K562 (cell line): ENCODE data around the gene JUND.

ENCODE experiments used
- CBX2 ChIP-seq: fragments of 200-600 bp; sonication (generic); IDR thresholded peaks from one replicate; pipeline ENCODE4 v1.6.1; 2012; ENCODE audit warnings: mild to moderate bottlenecking, low read length, inconsistent platforms; ENCODE audit not compliant: insufficient read depth, poor library complexity, severe bottlenecking
- CTCF ChIP-seq, 3 experiments: IDR thresholded peaks in 2 of 3; conservative IDR thresholded peaks in 1 of 3; 2 replicates each; pipeline ENCODE4 v1.5.1; 2011 to 2012; ENCODE audit warnings: low read length in 3 of 3, mild to moderate bottlenecking in 3 of 3, control low read depth in 2 of 3, improper control_type of control experiment in 1 of 3, inconsistent platforms in 1 of 3, low read depth in 1 of 3, mixed read lengths in 1 of 3, moderate library complexity in 1 of 3; ENCODE audit not compliant: insufficient read depth in 2 of 3
- EP300 ChIP-seq: IDR thresholded peaks from 2 replicates; pipeline ENCODE4 v1.6.1; 2012; ENCODE audit warnings: low read length, improper control_type of control experiment
- ERF ChIP-seq: fragments of 450-650 bp; formaldehyde crosslinking; IDR thresholded peaks from 2 replicates; pipeline ENCODE4 v1.4.0; 2020; ENCODE audit warnings: mild to moderate bottlenecking, mixed read lengths
- FOS ChIP-seq: IDR thresholded peaks from 3 replicates; pipeline ENCODE4 v1.6.1; 2011; ENCODE audit not compliant: insufficient read length; ENCODE audit errors: extremely low read depth
- MAFK ChIP-seq: IDR thresholded peaks from 2 replicates; pipeline ENCODE4 v1.6.1; 2011; ENCODE audit warnings: low read length, improper control_type of control experiment
- POLR2AphosphoS2 ChIP-seq: IDR thresholded peaks from 2 replicates; pipeline ENCODE4 v1.6.1; 2012; ENCODE audit warnings: low read length, improper control_type of control experiment
- POLR3A ChIP-seq: IDR thresholded peaks from 2 replicates; pipeline ENCODE4 v1.6.1; 2011; ENCODE audit warnings: borderline replicate concordance, mild to moderate bottlenecking, moderate library complexity; ENCODE audit not compliant: insufficient read length, insufficient read depth; ENCODE audit errors: extremely low read depth
- RBM25 ChIP-seq: fragments of 200-400 bp; formaldehyde crosslinking; IDR thresholded peaks from 2 replicates; pipeline ENCODE4 v1.6.1; 2018; ENCODE audit warnings: low read length, low read depth, moderate library complexity; ENCODE audit not compliant: severe bottlenecking
- YY1 ChIP-seq, 3 experiments: IDR thresholded peaks; 2 replicates each; pipeline ENCODE4 v1.6.1; 2011; ENCODE audit warnings: low read length in 2 of 3, mild to moderate bottlenecking in 2 of 3, moderate library complexity in 2 of 3, borderline replicate concordance in 1 of 3, control low read depth in 1 of 3, low read depth in 1 of 3; ENCODE audit not compliant: insufficient read depth in 3 of 3, insufficient replicate concordance in 2 of 3, control insufficient read depth in 1 of 3, insufficient read length in 1 of 3; ENCODE audit errors: extremely low read depth in 1 of 3
- ZNF133 ChIP-seq: fragments of 250-450 bp; sonication (Bioruptor Pico); IDR thresholded peaks from 2 replicates; pipeline ENCODE4 v1.4.0; 2020; ENCODE audit warnings: mild to moderate bottlenecking
- ZNF277 ChIP-seq: fragments of 250-450 bp; sonication (Bioruptor Pico); IDR thresholded peaks from 2 replicates; pipeline ENCODE4 v1.8.0; 2022; ENCODE audit warnings: inconsistent platforms, mild to moderate bottlenecking, moderate library complexity, borderline replicate concordance
- TF ChIP-seq, protein P1 (sequence below): sonication (generic); formaldehyde crosslinking; IDR thresholded peaks from 2 replicates; pipeline ENCODE4 v1.8.0; 2022; ENCODE audit warnings: mild to moderate bottlenecking, low read depth, missing genetic modification reagents

DNA sequence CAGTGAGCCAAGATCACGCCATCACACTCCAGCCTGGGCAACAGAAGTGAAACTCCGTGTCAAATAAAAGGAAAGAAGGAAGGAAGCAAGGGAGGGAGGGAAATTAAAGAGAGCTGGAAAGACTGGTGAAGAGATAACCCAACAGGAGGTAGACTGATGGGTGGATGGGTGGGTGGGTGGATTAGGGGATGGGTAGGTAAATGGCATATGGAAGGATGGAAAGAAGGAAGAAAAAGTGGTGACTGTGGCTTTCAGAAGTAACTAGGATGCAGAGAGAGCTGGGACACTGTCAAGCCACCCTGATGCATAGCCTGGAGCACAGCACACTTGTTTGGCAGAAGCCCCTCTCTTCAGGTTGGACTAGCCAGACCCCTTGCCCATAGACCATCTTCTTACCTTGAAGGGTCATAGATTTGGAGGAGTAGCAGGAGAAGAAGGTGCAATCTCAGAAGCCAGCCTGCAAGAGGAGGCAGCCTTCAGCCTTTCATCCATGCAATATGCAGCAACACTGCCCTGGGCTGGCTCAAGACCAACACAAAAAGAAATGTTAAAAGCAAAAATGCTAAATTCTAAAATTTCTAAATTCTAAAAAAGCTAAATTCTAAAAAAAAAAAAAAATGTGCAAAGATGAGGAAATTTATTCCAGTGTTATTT is 12.2 kb downstream of the JUND start:
- TF ChIP-seq MAFK (no peak), ZNF277 (CRISPR knock-in tag) (no peak), CTCF (IDR thresholded peaks at IDR 0.05 in 2 of 3, conservative IDR thresholded peaks at IDR 0.05 in 1 of 3; ENCODE audit: insufficient read depth in 2 of 3, low read depth in 1 of 3, low read length in 3 of 3) (no peak), EP300 (no peak), ZNF133 (CRISPR knock-in tag) (no peak), POLR2AphosphoS2 (no peak), RBM25 (no peak), YY1 (IDR thresholded peaks at IDR 0.05; ENCODE audit: borderline replicate concordance in 1 of 3, control insufficient read depth in 1 of 3, extremely low read depth in 1 of 3, insufficient read depth in 3 of 3, insufficient read length in 1 of 3, insufficient replicate concordance in 2 of 3, low read depth in 1 of 3, low read length in 2 of 3) (no peak), POLR3A (no peak), CBX2 (no peak), FOS (no peak), ERF (CRISPR knock-in tag) (no peak)
- TF ChIP-seq, protein P1, sequence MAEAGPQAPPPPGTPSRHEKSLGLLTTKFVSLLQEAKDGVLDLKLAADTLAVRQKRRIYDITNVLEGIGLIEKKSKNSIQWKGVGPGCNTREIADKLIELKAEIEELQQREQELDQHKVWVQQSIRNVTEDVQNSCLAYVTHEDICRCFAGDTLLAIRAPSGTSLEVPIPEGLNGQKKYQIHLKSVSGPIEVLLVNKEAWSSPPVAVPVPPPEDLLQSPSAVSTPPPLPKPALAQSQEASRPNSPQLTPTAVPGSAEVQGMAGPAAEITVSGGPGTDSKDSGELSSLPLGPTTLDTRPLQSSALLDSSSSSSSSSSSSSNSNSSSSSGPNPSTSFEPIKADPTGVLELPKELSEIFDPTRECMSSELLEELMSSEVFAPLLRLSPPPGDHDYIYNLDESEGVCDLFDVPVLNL (CRISPR knock-in tag), result no peak
